IMR-90 (cell line): ENCODE results near the gene SRP19. TPM values are rescaled to one million over a fixed set of nuclear protein-coding genes. Genes with fewer than 3 reads are reported as not detected.

Experiments
- ATAC-seq: fragments of 200-7000 bp; cut with Tn5 transposase; 2 replicates; pipeline ENCODE4 v1.9.1; 2020; ENCODE audit warnings: low read depth, mild to moderate bottlenecking, moderate library complexity
- BruUV-seq: library from RNA; stranded (reverse); fragments of 400-500 nt; replicated peaks from 2 replicates; lab custom pipeline; 2021; lab: Mats Ljungman, UMichigan
- CTCF ChIA-PET: fragments of 300-600 bp; formaldehyde crosslinking; extraction: SDS; loops from one replicate; lab custom pipeline; 2021; ENCODE audit warnings: antibody characterized with exemption; lab: Yijun Ruan, JAX
- POLR2A ChIA-PET: fragments of 300-600 bp; sonication (Branson Sonifier 250); formaldehyde crosslinking; loops from one replicate; lab custom pipeline; 2022; ENCODE audit warnings: antibody characterized with exemption; ENCODE audit not compliant: unreplicated experiment; lab: Charles Lee
- DNase-seq: peaks from one replicate; pipeline ENCODE4 v3.0.0; 2013
- H2AFZ ChIP-seq: replicated peaks from 2 replicates; pipeline ENCODE3; 2013; ENCODE audit warnings: low read length, mild to moderate bottlenecking; ENCODE audit not compliant: poor library complexity
- H2AK5ac ChIP-seq: 2 replicates; pipeline ENCODE4 v1.6.1; 2013; ENCODE audit warnings: low read depth, low read length, inconsistent platforms
- H2AK9ac ChIP-seq: replicated peaks from 2 replicates; pipeline ENCODE3; 2013; ENCODE audit warnings: mild to moderate bottlenecking, low read depth, low read length, moderate library complexity; ENCODE audit not compliant: poor library complexity
- H2BK120ac ChIP-seq: 2 replicates; pipeline ENCODE4 v1.6.1; 2013; ENCODE audit warnings: low read depth, low read length, inconsistent platforms
- H2BK15ac ChIP-seq: 3 replicates; pipeline ENCODE4 v1.6.1; 2013; ENCODE audit warnings: low read depth, low read length, inconsistent platforms
- H2BK20ac ChIP-seq: 2 replicates; pipeline ENCODE4 v1.6.1; 2013; ENCODE audit warnings: low read depth, mild to moderate bottlenecking, inconsistent platforms, low read length, moderate library complexity
- H2BK5ac ChIP-seq: 2 replicates; pipeline ENCODE4 v1.6.1; 2013; ENCODE audit warnings: mild to moderate bottlenecking, low read depth, low read length, inconsistent platforms; ENCODE audit not compliant: poor library complexity, severe bottlenecking
- H3K14ac ChIP-seq: replicated peaks from 2 replicates; pipeline ENCODE4 v1.6.1; 2013; ENCODE audit warnings: low read depth, low read length, inconsistent platforms
- H3K18ac ChIP-seq: 2 replicates; pipeline ENCODE4 v1.6.1; 2013; ENCODE audit warnings: low read depth, low read length, control low read depth
- H3K23ac ChIP-seq: 2 replicates; pipeline ENCODE4 v1.6.1; 2013; ENCODE audit warnings: low read depth, low read length, inconsistent platforms
- H3K27ac ChIP-seq: 2 replicates; pipeline ENCODE4 v1.5.1; 2013; ENCODE audit warnings: mild to moderate bottlenecking, control low read depth, low read length; ENCODE audit not compliant: insufficient read depth
- H3K27me3 ChIP-seq: 2 replicates; pipeline ENCODE4 v1.6.1; 2013; ENCODE audit warnings: low read length; ENCODE audit not compliant: control insufficient read depth, insufficient read depth
- H3K36me3 ChIP-seq: 2 replicates; pipeline ENCODE4 v1.6.1; 2013; ENCODE audit warnings: low read length, mixed read lengths; ENCODE audit not compliant: control insufficient read depth, insufficient read depth
- H3K4ac ChIP-seq: 2 replicates; pipeline ENCODE4 v1.6.1; 2013; ENCODE audit warnings: low read depth, low read length, inconsistent platforms
- H3K4me1 ChIP-seq: 2 replicates; pipeline ENCODE4 v1.6.1; 2013; ENCODE audit warnings: low read length, mixed read lengths; ENCODE audit not compliant: control insufficient read depth, insufficient read depth
- H3K4me2 ChIP-seq: 2 replicates; pipeline ENCODE4 v1.6.1; 2013; ENCODE audit warnings: low read depth, mild to moderate bottlenecking, control low read depth, low read length, moderate library complexity
- H3K4me3 ChIP-seq: 2 replicates; pipeline ENCODE4 v1.5.1; 2013; ENCODE audit warnings: low read depth, mild to moderate bottlenecking, control low read depth, low read length, moderate library complexity; ENCODE audit not compliant: insufficient read depth
- H3K56ac ChIP-seq: 2 replicates; pipeline ENCODE4 v1.6.1; 2013; ENCODE audit warnings: low read length, inconsistent platforms; ENCODE audit not compliant: insufficient read depth; ENCODE audit errors: extremely low read depth
- H3K79me1 ChIP-seq, 2 experiments: 2 replicates each; pipeline ENCODE4 v1.6.1; 2013; ENCODE audit warnings: low read length in 2 of 2, inconsistent platforms in 1 of 2, low read depth in 1 of 2
- H3K9ac ChIP-seq: 2 replicates; pipeline ENCODE4 v1.6.1; 2013; ENCODE audit warnings: low read depth, low read length, control low read depth
- H3K9me1 ChIP-seq: 2 replicates; pipeline ENCODE4 v1.6.1; 2013; ENCODE audit warnings: low read length, inconsistent platforms; ENCODE audit not compliant: insufficient read depth
- H3K9me3 ChIP-seq: 2 replicates; pipeline ENCODE4 v1.6.1; 2013; ENCODE audit warnings: low read length; ENCODE audit not compliant: control insufficient read depth, insufficient read depth
- H4K20me1 ChIP-seq: 2 replicates; pipeline ENCODE4 v1.6.1; 2013; ENCODE audit warnings: low read length, inconsistent platforms; ENCODE audit not compliant: insufficient read depth
- H4K5ac ChIP-seq: 2 replicates; pipeline ENCODE4 v1.6.1; 2013; ENCODE audit warnings: mild to moderate bottlenecking, low read depth, low read length, control low read depth
- H4K8ac ChIP-seq, 2 experiments: 2 replicates each; pipeline ENCODE4 v1.6.1; 2013; ENCODE audit warnings: low read depth in 2 of 2, low read length in 2 of 2, control low read depth in 1 of 2, inconsistent platforms in 1 of 2
- H4K91ac ChIP-seq: 2 replicates; pipeline ENCODE4 v1.6.1; 2013; ENCODE audit warnings: low read depth, low read length, inconsistent platforms; ENCODE audit not compliant: insufficient read depth
- MAFK ChIP-seq: IDR thresholded peaks from 2 replicates; pipeline ENCODE4 v1.6.1; 2012; ENCODE audit warnings: low read depth, low read length, improper control_type of control experiment
- RAD21 ChIP-seq: IDR thresholded peaks from 2 replicates; pipeline ENCODE4 v1.6.1; 2012; ENCODE audit warnings: low read length, improper control_type of control experiment
- USF2 ChIP-seq: fragments of 150-350 bp; IDR thresholded peaks from 2 replicates; pipeline ENCODE4 v1.6.1; 2017; ENCODE audit warnings: mild to moderate bottlenecking, antibody characterized with exemption, low read length, low read depth
- WGBS, 2 experiments: methylation state at CpG; one replicate each; pipeline versions ENCODE4 v1.1.5 to v1.1.7; 2013; ENCODE audit warnings: missing lambda C conversion rate in 2 of 2; ENCODE audit not compliant: insufficient read length in 1 of 2; ENCODE audit errors: extremely low coverage in 2 of 2; 5-methylcytosine and 5-hydroxymethylcytosine counted together
- dilution Hi-C: fragments of 300-500 bp; cut with HindIII; formaldehyde crosslinking; loops from one replicate; pipeline ENCODE4 v1.14.3; 2018; ENCODE audit warnings: low sequenced_read_pairs; ENCODE audit not compliant: unreplicated experiment
- in situ Hi-C: fragments of 300-500 bp; cut with MboI; formaldehyde crosslinking; loops from 3 replicates; pipeline ENCODE4 v1.14.3; 2019; ENCODE audit warnings: low sequenced_read_pairs, inconsistent platforms, mixed read lengths
- intact Hi-C: fragments of 100-400 bp; cut with micrococcal nuclease; formaldehyde crosslinking; loops from 2 replicates; pipeline ENCODE4 v1.10.0; 2022
- polyA plus RNA-seq, 3 experiments: library from polyadenylated mRNA; depleted of rRNA; stranded (reverse); fragments of >200 nt; gene quantifications; 2 replicates each; pipeline ENCODE4 v1.2.3, GENCODE V29; 2012; ENCODE audit warnings: low replicate concordance in 1 of 3
- total RNA-seq: library from RNA; depleted of rRNA; stranded (reverse); fragments of >200 nt; gene quantifications from 2 replicates; pipeline ENCODE4 v1.2.3, GENCODE V29; 2012
- TF ChIP-seq, protein P1 (sequence below): conservative IDR thresholded peaks from 2 replicates; pipeline ENCODE4 v1.5.1; 2012; ENCODE audit warnings: mild to moderate bottlenecking, low read depth, low read length, improper control_type of control experiment

SRP19 gene
- total and polyA plus RNA-seq, 2 of the 4 experiments (the other 2 are of a cell fraction): 10.0 to 61.5 TPM

DNA sequence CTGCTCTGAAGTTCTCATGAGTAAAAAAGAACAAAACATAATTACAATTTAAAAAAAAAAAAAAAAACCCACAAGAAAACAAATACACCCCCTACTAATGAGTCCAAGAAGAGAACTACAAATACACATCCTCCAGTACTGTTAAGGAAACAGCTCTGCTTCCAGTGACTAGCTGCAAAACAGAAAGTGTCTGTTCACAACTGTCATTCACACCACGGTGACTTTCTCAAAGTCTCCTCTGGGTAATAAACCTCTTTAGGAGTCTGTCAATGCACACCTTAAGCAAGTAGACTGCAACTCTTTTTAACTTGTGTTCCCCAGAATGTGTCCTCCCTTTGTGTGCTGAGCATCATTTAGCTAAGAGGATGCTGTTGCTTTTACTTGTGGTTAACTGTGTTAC, 54.7 kb downstream of the SRP19 start:
- no TSS peak for BruUV-seq
- Histone ChIP-seq H3K36me3 (peaks cover 19% of the 10 kb centered on the region), H3K79me1 (peaks cover 38 to 80% of the 10 kb centered on the region in 2 experiments), H2BK20ac (no peak overlapping the region), H3K56ac (no peak overlapping the region), H3K27me3 (no peaks in the 10 kb centered on the region), H3K23ac (peak overlapping the region; percentile 51; the same call in 1 of the 2 replicates), H3K4me2 (no peak overlapping the region), H2AFZ (no peak overlapping the region), H4K20me1 (peaks cover 50% of the 10 kb centered on the region), H2BK15ac (no peak overlapping the region), H3K9me3 (no peaks in the 10 kb centered on the region), H3K18ac (no peak overlapping the region), H4K8ac (no peak overlapping the region), H3K9me1 (peaks cover 17% of the 10 kb centered on the region), H3K4me3 (no peak overlapping the region), H3K9ac (no peak overlapping the region), H4K91ac (no peak overlapping the region), H2AK9ac (no peak overlapping the region), H3K4ac (no peak overlapping the region), H3K14ac (0 out of 2 replicates have a peak overlapping the region, but pooled peaks have one; percentile 57), H3K4me1 (peaks cover 9% of the 10 kb centered on the region), H2BK5ac (no peak overlapping the region), H3K27ac (no peak overlapping the region), H2BK120ac (no peak overlapping the region), H2AK5ac (no peak overlapping the region), H4K5ac (no peak overlapping the region)
- no peak for ATAC-seq
- intact Hi-C loops: loop anchor here (2.0 kb wide), 1 partner anchor 49 kb away; no protein-coding TSS in a partner anchor
- dilution Hi-C loops: no loop called here
- ChIA-PET CTCF (interaction anchor here (0.6 to 1.0 kb wide), 2 partner anchors 56 to 369 kb away, joined by 3 to 4 read pairs; no protein-coding TSS in a partner anchor), POLR2A (interaction anchor here (0.7 kb wide), 2 partner anchors 136 to 1343 kb away, joined by 3 to 4 read pairs; no protein-coding TSS in a partner anchor)
- TF ChIP-seq RAD21: no peak
- TF ChIP-seq USF2: no peak
- TF ChIP-seq MAFK: no peak
- TF ChIP-seq, protein P1, sequence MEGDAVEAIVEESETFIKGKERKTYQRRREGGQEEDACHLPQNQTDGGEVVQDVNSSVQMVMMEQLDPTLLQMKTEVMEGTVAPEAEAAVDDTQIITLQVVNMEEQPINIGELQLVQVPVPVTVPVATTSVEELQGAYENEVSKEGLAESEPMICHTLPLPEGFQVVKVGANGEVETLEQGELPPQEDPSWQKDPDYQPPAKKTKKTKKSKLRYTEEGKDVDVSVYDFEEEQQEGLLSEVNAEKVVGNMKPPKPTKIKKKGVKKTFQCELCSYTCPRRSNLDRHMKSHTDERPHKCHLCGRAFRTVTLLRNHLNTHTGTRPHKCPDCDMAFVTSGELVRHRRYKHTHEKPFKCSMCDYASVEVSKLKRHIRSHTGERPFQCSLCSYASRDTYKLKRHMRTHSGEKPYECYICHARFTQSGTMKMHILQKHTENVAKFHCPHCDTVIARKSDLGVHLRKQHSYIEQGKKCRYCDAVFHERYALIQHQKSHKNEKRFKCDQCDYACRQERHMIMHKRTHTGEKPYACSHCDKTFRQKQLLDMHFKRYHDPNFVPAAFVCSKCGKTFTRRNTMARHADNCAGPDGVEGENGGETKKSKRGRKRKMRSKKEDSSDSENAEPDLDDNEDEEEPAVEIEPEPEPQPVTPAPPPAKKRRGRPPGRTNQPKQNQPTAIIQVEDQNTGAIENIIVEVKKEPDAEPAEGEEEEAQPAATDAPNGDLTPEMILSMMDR: no peak
- in situ Hi-C loops: no loop called here
- no peak for DNase-seq
- WGBS, 2 experiments: no CpG with 5 or more reads among the region's 1 CpG
